PFSK-1 (cell line): ENCODE measurements around the gene PLA2G4D.

Experiments
- FOXP2 ChIP-seq: optimal IDR thresholded peaks from 2 replicates; pipeline ENCODE3; 2011; ENCODE audit warnings: borderline replicate concordance, control low read depth, inconsistent platforms; ENCODE audit not compliant: insufficient read depth; ENCODE audit errors: extremely low read length, extremely low read depth
- POLR2AphosphoS5 ChIP-seq: IDR thresholded peaks from 2 replicates; pipeline ENCODE4 v1.6.1; 2012; ENCODE audit warnings: low read depth, mild to moderate bottlenecking, control low read depth, low read length, moderate library complexity
- SIN3A ChIP-seq: IDR thresholded peaks from 2 replicates; pipeline ENCODE4 v1.6.1; 2012; ENCODE audit warnings: mild to moderate bottlenecking, low read length, moderate library complexity, borderline replicate concordance; ENCODE audit not compliant: insufficient read depth
- TAF1 ChIP-seq: IDR thresholded peaks from 2 replicates; pipeline ENCODE4 v1.6.1; 2012; ENCODE audit warnings: low read length, control low read depth, borderline replicate concordance; ENCODE audit not compliant: insufficient read depth
- TF ChIP-seq, protein P1 (sequence below), 2 experiments: IDR thresholded peaks; 2 replicates each; pipeline versions ENCODE4 v1.6.1 to v1.8.0; 2011 to 2012; ENCODE audit warnings: low read depth in 2 of 2, low read length in 2 of 2, control low read depth in 1 of 2, inconsistent platforms in 1 of 2, mild to moderate bottlenecking in 1 of 2, moderate library complexity in 1 of 2; ENCODE audit not compliant: insufficient read depth in 1 of 2

Gene PLA2G4D

DNA sequence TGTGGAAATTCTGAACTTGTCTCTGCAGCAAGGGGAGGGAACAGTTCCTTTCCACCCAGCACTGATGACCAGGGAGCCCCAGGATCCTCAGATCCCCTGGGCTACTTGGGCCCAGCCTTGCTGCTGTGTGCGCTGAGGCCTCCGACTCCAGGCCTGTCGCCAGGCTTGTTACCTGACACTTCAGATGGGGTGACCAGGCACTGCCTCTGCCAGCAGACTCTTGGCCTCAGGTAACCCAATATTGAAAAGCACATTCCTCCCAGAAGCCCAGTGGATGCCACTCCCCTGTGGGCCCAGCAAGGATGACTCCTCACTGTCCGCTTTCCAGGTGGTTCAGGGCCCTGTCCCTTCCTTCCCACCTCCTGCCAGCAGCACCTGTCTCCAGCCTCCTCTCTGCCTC is 70.1 kb downstream of the PLA2G4D start:
- no peak for TF ChIP-seq SIN3A
- TF ChIP-seq, protein P1, sequence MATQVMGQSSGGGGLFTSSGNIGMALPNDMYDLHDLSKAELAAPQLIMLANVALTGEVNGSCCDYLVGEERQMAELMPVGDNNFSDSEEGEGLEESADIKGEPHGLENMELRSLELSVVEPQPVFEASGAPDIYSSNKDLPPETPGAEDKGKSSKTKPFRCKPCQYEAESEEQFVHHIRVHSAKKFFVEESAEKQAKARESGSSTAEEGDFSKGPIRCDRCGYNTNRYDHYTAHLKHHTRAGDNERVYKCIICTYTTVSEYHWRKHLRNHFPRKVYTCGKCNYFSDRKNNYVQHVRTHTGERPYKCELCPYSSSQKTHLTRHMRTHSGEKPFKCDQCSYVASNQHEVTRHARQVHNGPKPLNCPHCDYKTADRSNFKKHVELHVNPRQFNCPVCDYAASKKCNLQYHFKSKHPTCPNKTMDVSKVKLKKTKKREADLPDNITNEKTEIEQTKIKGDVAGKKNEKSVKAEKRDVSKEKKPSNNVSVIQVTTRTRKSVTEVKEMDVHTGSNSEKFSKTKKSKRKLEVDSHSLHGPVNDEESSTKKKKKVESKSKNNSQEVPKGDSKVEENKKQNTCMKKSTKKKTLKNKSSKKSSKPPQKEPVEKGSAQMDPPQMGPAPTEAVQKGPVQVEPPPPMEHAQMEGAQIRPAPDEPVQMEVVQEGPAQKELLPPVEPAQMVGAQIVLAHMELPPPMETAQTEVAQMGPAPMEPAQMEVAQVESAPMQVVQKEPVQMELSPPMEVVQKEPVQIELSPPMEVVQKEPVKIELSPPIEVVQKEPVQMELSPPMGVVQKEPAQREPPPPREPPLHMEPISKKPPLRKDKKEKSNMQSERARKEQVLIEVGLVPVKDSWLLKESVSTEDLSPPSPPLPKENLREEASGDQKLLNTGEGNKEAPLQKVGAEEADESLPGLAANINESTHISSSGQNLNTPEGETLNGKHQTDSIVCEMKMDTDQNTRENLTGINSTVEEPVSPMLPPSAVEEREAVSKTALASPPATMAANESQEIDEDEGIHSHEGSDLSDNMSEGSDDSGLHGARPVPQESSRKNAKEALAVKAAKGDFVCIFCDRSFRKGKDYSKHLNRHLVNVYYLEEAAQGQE (IDR thresholded peaks at IDR 0.05; ENCODE audit: insufficient read depth in 1 of 2, low read depth in 2 of 2, low read length in 2 of 2), result no peak
- TF ChIP-seq FOXP2, result no peak
- TF ChIP-seq TAF1, result no peak
- no peak for TF ChIP-seq POLR2AphosphoS5

DNA sequence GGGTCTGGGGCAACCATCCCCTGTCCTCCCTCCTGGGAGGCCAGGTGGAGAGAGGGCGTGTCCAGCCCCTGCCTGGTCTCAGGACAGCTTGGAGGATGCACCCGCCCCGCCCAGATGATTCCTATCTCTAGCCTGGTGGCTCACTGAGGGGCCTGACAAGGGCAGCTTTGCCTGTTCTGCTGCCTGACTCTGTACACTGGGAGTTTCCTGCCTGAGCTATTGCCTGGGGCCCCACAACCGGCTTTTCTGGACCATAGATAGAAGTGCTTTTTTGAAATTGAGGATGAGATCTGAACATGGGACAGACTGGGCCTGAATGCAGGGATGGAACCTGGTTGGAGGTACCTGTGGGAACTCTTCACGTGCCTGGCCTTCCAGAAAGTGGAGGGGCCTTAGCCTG is 72.8 kb downstream of the PLA2G4D start:
- no peak for TF ChIP-seq FOXP2
- no peak for TF ChIP-seq POLR2AphosphoS5
- TF ChIP-seq, protein P1 (IDR thresholded peaks at IDR 0.05; ENCODE audit: insufficient read depth in 1 of 2, low read depth in 2 of 2, low read length in 2 of 2), result no peak
- no peak for TF ChIP-seq SIN3A
- TF ChIP-seq TAF1, result no peak

DNA sequence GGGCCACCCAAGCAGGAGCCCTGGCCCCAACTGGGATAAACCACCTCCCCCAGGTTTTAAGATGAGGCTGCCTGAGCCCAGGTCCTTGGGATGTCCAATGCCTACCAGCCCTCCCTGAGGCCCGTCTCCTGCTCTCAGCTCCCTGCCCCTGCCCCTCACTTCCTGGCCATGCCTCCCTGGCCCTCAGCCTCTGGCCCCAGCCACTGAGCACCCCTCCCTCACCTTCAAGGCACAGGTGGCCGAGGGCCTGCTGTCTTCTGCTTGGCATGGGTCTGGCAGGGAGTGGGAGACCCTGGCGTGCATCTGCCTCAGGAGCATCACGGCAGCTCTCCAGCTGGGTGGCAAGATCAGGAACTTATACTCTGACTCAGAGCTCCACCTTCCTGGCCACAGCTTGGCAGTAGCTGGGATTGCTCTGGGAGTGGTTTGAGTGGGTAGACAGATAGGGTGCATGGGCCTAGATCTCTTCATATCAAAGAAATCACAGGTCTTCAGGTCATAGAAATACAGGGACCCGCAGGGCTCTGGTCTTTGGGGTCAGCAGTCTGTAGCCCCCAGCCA is 73.6 kb downstream of the PLA2G4D start, which contains the start of gene PLA2G4E:
Gene PLA2G4E (minus strand): TSS at position 330 of the 561 bp plus-strand sequence. CDS start 12 bp downstream, at position 318.
- no peak for TF ChIP-seq TAF1
- TF ChIP-seq, protein P1 (IDR thresholded peaks at IDR 0.05; ENCODE audit: insufficient read depth in 1 of 2, low read depth in 2 of 2, low read length in 2 of 2), result no peak
- no peak for TF ChIP-seq SIN3A
- no peak for TF ChIP-seq FOXP2
- no peak for TF ChIP-seq POLR2AphosphoS5

DNA sequence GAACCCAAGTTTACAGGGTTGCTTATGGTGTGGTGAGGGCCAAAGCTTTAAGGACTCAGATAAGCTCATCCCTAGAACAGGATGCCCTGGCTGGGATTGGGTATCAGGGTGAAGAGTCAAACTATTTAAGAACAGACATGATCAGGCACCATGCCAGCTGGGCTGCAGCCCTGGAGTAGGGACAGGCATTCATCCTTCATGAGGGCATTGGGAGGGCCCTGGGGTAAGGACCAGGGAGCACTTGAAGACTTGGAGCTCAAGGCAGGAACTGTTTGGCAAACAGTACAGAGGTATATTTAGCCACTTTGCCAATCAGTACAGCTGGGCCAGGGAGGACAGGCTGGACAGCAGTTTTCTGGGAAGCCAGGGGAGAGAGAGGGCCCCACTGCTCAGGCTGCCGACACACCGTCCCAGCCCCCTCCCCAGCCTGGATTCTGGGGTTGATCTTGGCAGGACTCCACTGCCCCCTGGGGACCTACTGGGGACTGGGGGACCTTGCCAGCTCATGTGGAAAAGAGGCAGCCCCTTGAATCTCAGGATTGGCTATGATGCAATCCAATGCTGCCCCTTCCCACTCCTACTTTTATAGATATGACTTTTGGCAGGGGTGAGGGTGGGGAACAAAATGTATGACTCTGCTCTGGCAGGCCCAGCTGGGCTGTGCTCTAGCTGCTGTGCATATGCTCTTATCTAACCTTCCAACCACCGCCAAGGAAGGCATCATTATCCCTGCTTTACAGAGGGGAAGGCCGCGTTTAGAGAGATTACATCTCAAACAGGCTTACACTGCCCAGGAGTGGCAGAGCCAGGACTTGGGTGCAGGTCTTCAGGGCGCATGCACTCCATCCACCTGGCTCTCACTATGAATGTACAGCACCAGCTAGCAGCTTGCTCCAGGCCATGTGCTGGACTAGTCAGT is 75.8 kb downstream of the PLA2G4D start:
- TF ChIP-seq, protein P1 (IDR thresholded peaks at IDR 0.05; ENCODE audit: insufficient read depth in 1 of 2, low read depth in 2 of 2, low read length in 2 of 2), result no peak
- TF ChIP-seq FOXP2 (no peak), SIN3A (no peak), TAF1 (no peak), POLR2AphosphoS5 (no peak)
